GM23338 (cell line): ENCODE measurements around the gene LRRC8B. TPM values are rescaled to one million over a fixed set of nuclear protein-coding genes. Genes with fewer than 3 reads are reported as not detected.

Experiments
- ATAC-seq: fragments of 200-7000 bp; cut with Tn5 transposase; 3 replicates; pipeline ENCODE4 v1.9.1; 2020
- DNase-seq: peaks from one replicate; pipeline ENCODE4 v3.0.0-alpha.2; 2015; ENCODE audit warnings: low spot score
- H2AFZ ChIP-seq: fragments of 200-600 bp; sonication (generic); 2 replicates; pipeline ENCODE4 v1.8.0; 2016; ENCODE audit warnings: antibody characterized with exemption, mild to moderate bottlenecking, moderate library complexity
- H3F3A ChIP-seq: fragments of 200-600 bp; sonication (generic); replicated peaks from 2 replicates; pipeline ENCODE4 v1.8.0; 2017; ENCODE audit warnings: antibody characterized with exemption, mixed run types, low read depth
- H3K27ac ChIP-seq: fragments of 200-600 bp; sonication (generic); 2 replicates; pipeline ENCODE4 v1.6.1; 2016; ENCODE audit warnings: low read depth
- H3K27me3 ChIP-seq: fragments of 200-600 bp; sonication (generic); 2 replicates; pipeline ENCODE4 v1.8.0; 2016; ENCODE audit warnings: mild to moderate bottlenecking, mixed run types, moderate library complexity; ENCODE audit not compliant: insufficient read depth
- H3K36me3 ChIP-seq: fragments of 200-600 bp; sonication (generic); 2 replicates; pipeline ENCODE4 v1.8.0; 2016; ENCODE audit warnings: mild to moderate bottlenecking; ENCODE audit not compliant: insufficient read depth
- H3K4me1 ChIP-seq: fragments of 200-600 bp; sonication (generic); 2 replicates; pipeline ENCODE4 v1.8.0; 2016; ENCODE audit warnings: mild to moderate bottlenecking, moderate library complexity; ENCODE audit not compliant: insufficient read depth
- H3K4me2 ChIP-seq: fragments of 200-600 bp; sonication (generic); 2 replicates; pipeline ENCODE4 v1.7.1; 2017; ENCODE audit warnings: mixed run types
- H3K4me3 ChIP-seq: fragments of 200-600 bp; sonication (generic); 2 replicates; pipeline ENCODE4 v1.6.1; 2016; ENCODE audit warnings: mixed run types
- H3K79me2 ChIP-seq: fragments of 200-600 bp; sonication (generic); replicated peaks from 2 replicates; pipeline ENCODE4 v1.8.0; 2017; ENCODE audit warnings: mild to moderate bottlenecking; ENCODE audit not compliant: insufficient read depth
- H3K9me2 ChIP-seq: fragments of 200-600 bp; sonication (generic); 2 replicates; pipeline ENCODE4 v1.8.0; 2017; ENCODE audit not compliant: insufficient read depth
- H4K20me1 ChIP-seq: fragments of 200-600 bp; sonication (generic); replicated peaks from 2 replicates; pipeline ENCODE4 v1.8.0; 2017; ENCODE audit warnings: mild to moderate bottlenecking; ENCODE audit not compliant: insufficient read depth
- H3K27ac Mint-ChIP-seq: 2 replicates; pipeline ENCODE4 v1.8.0; 2020; ENCODE audit warnings: inconsistent platforms, mild to moderate bottlenecking, moderate library complexity, mixed read lengths
- H3K27me3 Mint-ChIP-seq: 3 replicates; pipeline ENCODE4 v1.8.0; 2022; ENCODE audit warnings: low read depth, mild to moderate bottlenecking, moderate library complexity, mixed read lengths, inconsistent platforms; ENCODE audit not compliant: insufficient read depth, poor library complexity
- H3K36me3 Mint-ChIP-seq: 3 replicates; pipeline ENCODE4 v1.8.0; 2021; ENCODE audit warnings: low read depth, mild to moderate bottlenecking, inconsistent platforms, moderate library complexity, mixed read lengths
- H3K4me1 Mint-ChIP-seq: 3 replicates; pipeline ENCODE4 v1.8.0; 2020; ENCODE audit warnings: mild to moderate bottlenecking, inconsistent platforms, mixed read lengths
- H3K4me3 Mint-ChIP-seq: 3 replicates; pipeline ENCODE4 v1.8.0; 2021; ENCODE audit warnings: moderate library complexity, mild to moderate bottlenecking, inconsistent platforms, mixed read lengths
- H3K9me3 Mint-ChIP-seq: 3 replicates; pipeline ENCODE4 v1.8.0; 2020; ENCODE audit warnings: moderate library complexity, mild to moderate bottlenecking, inconsistent platforms, mixed read lengths
- CREB1 ChIP-seq: fragments of 250-450 bp; sonication (Bioruptor Pico); IDR thresholded peaks from 2 replicates; pipeline ENCODE4 v1.5.0; 2020; ENCODE audit warnings: low read depth, mild to moderate bottlenecking, moderate library complexity
- CTCF ChIP-seq, 2 experiments: fragments of 200-600 bp in 1 of 2; sonication (generic) in 1 of 2; conservative IDR thresholded peaks; 2 replicates each; pipeline versions ENCODE4 v1.5.1 to v1.6.1; 2016 to 2017; ENCODE audit warnings: antibody characterized with exemption in 2 of 2, low read depth in 2 of 2, mild to moderate bottlenecking in 2 of 2, moderate library complexity in 1 of 2
- EZH2phosphoT487 ChIP-seq: fragments of 200-600 bp; sonication (generic); IDR thresholded peaks from one replicate; pipeline ENCODE4 v1.8.1; 2018; ENCODE audit warnings: antibody characterized with exemption; ENCODE audit not compliant: unreplicated experiment
- NANOG ChIP-seq: IDR thresholded peaks from 2 replicates; pipeline ENCODE4 v1.6.1; 2016; ENCODE audit warnings: antibody characterized with exemption, borderline replicate concordance
- POLR2AphosphoS5 ChIP-seq: IDR thresholded peaks from 2 replicates; pipeline ENCODE4 v1.6.1; 2016; ENCODE audit warnings: antibody characterized with exemption, low read depth
- STAT1 ChIP-seq: IDR thresholded peaks from one replicate; pipeline ENCODE4 v1.6.1; 2016; ENCODE audit warnings: antibody characterized with exemption; ENCODE audit not compliant: unreplicated experiment
- ZNF331 ChIP-seq: fragments of 250-450 bp; sonication (Bioruptor Pico); IDR thresholded peaks from 2 replicates; pipeline ENCODE4 v1.5.0; 2020; ENCODE audit warnings: low read depth, mild to moderate bottlenecking, moderate library complexity
- ZNF462 ChIP-seq: fragments of 250-450 bp; sonication (Bioruptor Pico); IDR thresholded peaks from 2 replicates; pipeline ENCODE4 v1.5.0; 2020; ENCODE audit warnings: mild to moderate bottlenecking, moderate library complexity
- polyA plus RNA-seq: library from polyadenylated mRNA; unstranded; fragments of >200 nt; fragmentation: Nextera tagmentation; extraction: Ambion mirVana; gene quantifications from 2 replicates; pipeline ENCODE4 v1.2.1, GENCODE V29; 2016
- total RNA-seq: library from RNA; depleted of rRNA; stranded (reverse); fragments of >200 nt; shearing (Covaris generic); gene quantifications from 2 replicates; pipeline ENCODE4 v1.2.3, GENCODE V29; 2014

The LRRC8B gene
- total and polyA plus RNA-seq, 2 experiments from 2014 or later, result 9.0 to 26.5 TPM

- TF ChIP-seq ZNF462 (CRISPR knock-in tag) (no peak), ZNF331 (CRISPR knock-in tag) (no peak), EZH2phosphoT487 (no peak), NANOG (no peak)
Observed at GRCh38 chr1:89643577-89643976, 118.9 kb downstream of the LRRC8B start (continued).

GRCh38 chr1:89644119-89644814, 119.6 kb downstream of the LRRC8B start:
- Histone ChIP-seq H3K36me3 (no peaks in the 10 kb centered on the region), H3K27me3 (no peaks in the 10 kb centered on the region), H3K4me2 (no peak overlapping the region), H3K27ac (no peak overlapping the region), H3K4me1 (no peaks in the 10 kb centered on the region), H3K9me2 (no peaks in the 10 kb centered on the region), H2AFZ (no peak overlapping the region), H3K4me3 (no peak overlapping the region), H4K20me1 (0 out of 2 replicates have a peak, but pooled peaks cover 3% of the 10 kb centered on the region), H3F3A (no peaks in the 10 kb centered on the region), H3K79me2 (no peaks in the 10 kb centered on the region)
- 0 out of 3 replicates have a peak, but pooled peaks cover under 1% of the 10 kb centered on the region for H3K4me1 Mint-ChIP-seq
- no peaks in the 10 kb centered on the region for H3K36me3 Mint-ChIP-seq
- no peak for ATAC-seq
- H3K9me3 Mint-ChIP-seq, result peaks cover 3% of the 10 kb centered on the region; the same call in 1 of the 3 replicates
- H3K27me3 Mint-ChIP-seq, result no peaks in the 10 kb centered on the region
- no peak overlapping the region for H3K4me3 Mint-ChIP-seq
- H3K27ac Mint-ChIP-seq, result no peak overlapping the region
- DNase-seq, result no peak
- TF ChIP-seq NANOG (no peak), STAT1 (no peak), EZH2phosphoT487 (no peak), CTCF (conservative IDR thresholded peaks at IDR 0.05; ENCODE audit: low read depth in 2 of 2) (no peak), POLR2AphosphoS5 (no peak), CREB1 (CRISPR knock-in tag) (no peak), ZNF331 (CRISPR knock-in tag) (no peak)
